Measurements from ENCODE around the gene FOXF1.

Gene FOXF1

DNA sequence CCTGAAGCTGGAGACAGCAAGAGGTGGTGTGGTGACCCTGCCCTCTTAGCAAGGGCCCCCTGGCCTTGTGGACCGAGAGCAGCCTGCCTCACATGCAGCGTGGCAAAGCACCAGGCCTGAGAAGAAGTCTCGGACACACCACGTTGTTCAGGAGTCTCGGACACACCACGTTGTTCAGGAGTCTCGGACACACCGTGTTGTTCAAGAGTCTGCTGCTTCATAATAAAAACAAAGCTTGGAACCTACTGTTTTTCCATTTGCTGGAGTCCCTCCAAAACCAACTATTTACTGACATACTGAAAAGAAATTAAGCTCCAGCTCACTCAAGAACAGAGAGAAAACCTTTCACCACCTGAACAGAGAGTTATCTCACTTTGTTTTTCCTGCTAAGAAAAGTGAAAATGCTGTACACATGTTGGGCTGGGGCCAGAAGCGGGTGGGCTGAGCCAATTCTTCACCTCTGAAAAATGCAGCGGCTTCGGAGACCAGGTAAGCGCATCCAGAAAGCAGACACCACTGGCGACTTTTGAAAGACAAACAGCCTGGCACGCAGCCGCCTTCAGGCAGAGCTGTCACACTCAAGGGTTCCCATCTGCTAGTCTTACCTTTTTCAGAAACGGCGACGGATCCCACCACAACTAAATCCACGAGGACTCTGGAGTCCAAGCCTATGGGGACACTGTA lies 35.8 kb downstream of the FOXF1 start:
- Histone ChIP-seq H3K4me1 (ENCODE audit: control insufficient read depth, low read length) (no peaks in the 10 kb centered on the region), H3K4me3 (ENCODE audit: low read length) (no peak overlapping the region), H3K27ac (ENCODE audit: low read depth, low read length) (no peak overlapping the region), H4K20me1 (ENCODE audit: control insufficient read depth, insufficient read depth, low read depth, low read length) (no peaks in the 10 kb centered on the region), H3K36me3 (ENCODE audit: control insufficient read depth, low read length) (peaks cover 37% of the 10 kb centered on the region), H3K9me3 (ENCODE audit: control insufficient read depth, insufficient read depth, low read length) (no peaks in the 10 kb centered on the region), H3K4me2 (ENCODE audit: low read length) (no peak overlapping the region), H3F3A (ENCODE audit: control insufficient read depth, insufficient read depth) (no peaks in the 10 kb centered on the region), H3K79me2 (ENCODE audit: control insufficient read depth, low read length) (no peaks in the 10 kb centered on the region), H3K27me3 (ENCODE audit: control insufficient read depth, low read length) (no peaks in the 10 kb centered on the region), H3K9me2 (replicated peaks; ENCODE audit: control insufficient read depth, low read length) (no peaks in the 10 kb centered on the region)
- TF ChIP-seq EZH2phosphoT487 (IDR thresholded peaks at IDR 0.05; ENCODE audit: borderline replicate concordance, low read length): no peak
- TF ChIP-seq, protein P1, sequence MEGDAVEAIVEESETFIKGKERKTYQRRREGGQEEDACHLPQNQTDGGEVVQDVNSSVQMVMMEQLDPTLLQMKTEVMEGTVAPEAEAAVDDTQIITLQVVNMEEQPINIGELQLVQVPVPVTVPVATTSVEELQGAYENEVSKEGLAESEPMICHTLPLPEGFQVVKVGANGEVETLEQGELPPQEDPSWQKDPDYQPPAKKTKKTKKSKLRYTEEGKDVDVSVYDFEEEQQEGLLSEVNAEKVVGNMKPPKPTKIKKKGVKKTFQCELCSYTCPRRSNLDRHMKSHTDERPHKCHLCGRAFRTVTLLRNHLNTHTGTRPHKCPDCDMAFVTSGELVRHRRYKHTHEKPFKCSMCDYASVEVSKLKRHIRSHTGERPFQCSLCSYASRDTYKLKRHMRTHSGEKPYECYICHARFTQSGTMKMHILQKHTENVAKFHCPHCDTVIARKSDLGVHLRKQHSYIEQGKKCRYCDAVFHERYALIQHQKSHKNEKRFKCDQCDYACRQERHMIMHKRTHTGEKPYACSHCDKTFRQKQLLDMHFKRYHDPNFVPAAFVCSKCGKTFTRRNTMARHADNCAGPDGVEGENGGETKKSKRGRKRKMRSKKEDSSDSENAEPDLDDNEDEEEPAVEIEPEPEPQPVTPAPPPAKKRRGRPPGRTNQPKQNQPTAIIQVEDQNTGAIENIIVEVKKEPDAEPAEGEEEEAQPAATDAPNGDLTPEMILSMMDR (IDR thresholded peaks at IDR 0.05; ENCODE audit: low read depth, low read length, poor library complexity, severe bottlenecking): no peak

DNA sequence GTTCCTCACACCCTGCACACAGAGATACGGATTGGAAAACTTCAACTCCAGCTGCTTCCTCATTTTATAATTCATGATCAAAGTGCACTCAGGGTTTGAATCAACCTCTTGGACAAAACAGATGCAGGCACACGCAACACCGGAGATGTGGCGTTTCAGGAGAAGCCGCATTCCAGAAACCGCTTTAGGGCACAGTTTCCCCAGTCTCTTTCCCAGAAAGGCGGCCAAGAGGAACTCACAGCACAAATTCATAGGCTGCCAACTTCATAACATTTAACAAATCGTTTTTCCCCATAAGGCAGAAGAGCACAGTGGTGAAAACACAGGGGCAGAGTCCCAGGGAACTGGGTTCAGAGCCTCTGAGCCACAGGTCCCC lies 36.3 kb downstream of the FOXF1 start:
- Histone ChIP-seq H3K4me2 (ENCODE audit: low read length) (no peak overlapping the region), H3K79me2 (ENCODE audit: control insufficient read depth, low read length) (no peaks in the 10 kb centered on the region), H3K4me3 (ENCODE audit: low read length) (no peak overlapping the region), H3K9me2 (replicated peaks; ENCODE audit: control insufficient read depth, low read length) (no peaks in the 10 kb centered on the region), H3K27me3 (ENCODE audit: control insufficient read depth, low read length) (no peaks in the 10 kb centered on the region), H3K4me1 (ENCODE audit: control insufficient read depth, low read length) (no peaks in the 10 kb centered on the region), H4K20me1 (ENCODE audit: control insufficient read depth, insufficient read depth, low read depth, low read length) (no peaks in the 10 kb centered on the region), H3K9me3 (ENCODE audit: control insufficient read depth, insufficient read depth, low read length) (no peaks in the 10 kb centered on the region), H3F3A (ENCODE audit: control insufficient read depth, insufficient read depth) (no peaks in the 10 kb centered on the region), H3K36me3 (ENCODE audit: control insufficient read depth, low read length) (peaks cover 36% of the 10 kb centered on the region), H3K27ac (ENCODE audit: low read depth, low read length) (no peak overlapping the region)
- TF ChIP-seq EZH2phosphoT487 (IDR thresholded peaks at IDR 0.05; ENCODE audit: borderline replicate concordance, low read length): no peak

DNA sequence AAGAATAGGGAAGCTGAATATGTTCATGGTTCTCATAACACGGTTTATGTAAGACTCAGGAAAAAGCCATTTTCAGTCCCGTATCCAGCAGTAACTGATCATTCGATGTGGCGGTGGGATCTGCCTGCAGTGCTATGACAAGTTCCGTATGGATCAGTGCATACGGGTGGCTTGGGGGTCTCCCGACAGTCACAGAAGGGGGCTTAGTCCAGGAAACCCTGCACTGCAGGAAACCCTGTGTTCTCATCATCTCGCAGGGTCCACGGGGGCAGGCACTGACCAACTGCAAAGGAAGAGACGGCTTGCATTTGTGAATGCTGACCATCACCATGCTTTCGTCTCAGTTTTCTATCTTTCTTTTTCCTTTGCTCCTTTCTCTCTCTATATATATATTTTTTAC lies 37.0 kb downstream of the FOXF1 start:
- Histone ChIP-seq H3K9me2 (replicated peaks; ENCODE audit: control insufficient read depth, low read length) (no peaks in the 10 kb centered on the region), H3F3A (ENCODE audit: control insufficient read depth, insufficient read depth) (no peaks in the 10 kb centered on the region), H3K27me3 (ENCODE audit: control insufficient read depth, low read length) (no peaks in the 10 kb centered on the region), H3K4me1 (ENCODE audit: control insufficient read depth, low read length) (no peaks in the 10 kb centered on the region), H3K27ac (ENCODE audit: low read depth, low read length) (no peak overlapping the region), H3K79me2 (ENCODE audit: control insufficient read depth, low read length) (no peaks in the 10 kb centered on the region), H3K36me3 (ENCODE audit: control insufficient read depth, low read length) (peaks cover 36% of the 10 kb centered on the region), H3K4me3 (ENCODE audit: low read length) (no peak overlapping the region), H4K20me1 (ENCODE audit: control insufficient read depth, insufficient read depth, low read depth, low read length) (no peaks in the 10 kb centered on the region), H3K4me2 (ENCODE audit: low read length) (no peak overlapping the region), H3K9me3 (ENCODE audit: control insufficient read depth, insufficient read depth, low read length) (no peaks in the 10 kb centered on the region)
- TF ChIP-seq EZH2phosphoT487 (IDR thresholded peaks at IDR 0.05; ENCODE audit: borderline replicate concordance, low read length): no peak
- TF ChIP-seq, protein P1 (IDR thresholded peaks at IDR 0.05; ENCODE audit: low read depth, low read length, poor library complexity, severe bottlenecking): no peak

DNA sequence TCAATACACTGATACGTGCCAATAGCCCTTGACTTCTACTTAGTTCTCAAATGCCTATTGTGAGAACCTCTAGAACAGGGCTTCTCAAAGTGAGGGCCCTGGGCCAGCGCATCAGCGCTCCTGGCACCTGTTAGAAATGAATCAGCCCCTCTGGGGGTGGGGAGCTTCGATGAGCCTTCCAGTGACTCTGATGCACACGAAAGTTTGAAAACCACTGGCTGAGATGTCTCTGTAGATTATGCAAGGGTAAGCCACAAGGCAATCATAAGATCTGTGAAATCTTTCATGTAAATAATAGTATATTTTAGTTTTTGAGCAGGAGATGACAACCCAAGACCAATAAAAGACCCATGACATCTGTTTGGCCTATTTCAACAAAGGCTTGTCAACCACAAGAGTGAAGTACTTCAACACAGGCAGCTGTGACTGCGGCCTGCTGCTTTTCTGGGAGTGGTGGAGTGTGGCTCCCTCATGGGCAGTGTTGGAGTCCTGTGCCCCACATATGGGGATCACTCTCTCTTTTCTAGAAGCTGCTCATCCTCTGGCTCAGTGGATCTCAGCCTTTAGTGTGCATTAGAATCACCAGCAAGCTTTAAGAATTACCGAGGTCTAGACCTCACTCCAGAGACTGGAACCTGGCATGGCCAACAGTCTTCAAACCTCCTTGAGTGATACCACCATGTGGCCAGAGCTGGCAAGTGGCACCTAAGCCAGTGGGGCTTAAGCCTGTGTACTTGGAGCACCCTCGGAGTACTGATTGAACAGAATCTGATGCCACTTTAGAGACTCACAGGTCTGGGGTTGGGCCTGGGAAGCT lies 39.0 kb downstream of the FOXF1 start:
- Histone ChIP-seq H4K20me1 (ENCODE audit: control insufficient read depth, insufficient read depth, low read depth, low read length) (no peaks in the 10 kb centered on the region), H3K27ac (ENCODE audit: low read depth, low read length) (no peak overlapping the region), H3K4me2 (ENCODE audit: low read length) (no peak overlapping the region), H3K4me3 (ENCODE audit: low read length) (no peak overlapping the region), H3K36me3 (ENCODE audit: control insufficient read depth, low read length) (peaks cover 50% of the 10 kb centered on the region), H3K9me2 (replicated peaks; ENCODE audit: control insufficient read depth, low read length) (no peaks in the 10 kb centered on the region), H3K79me2 (ENCODE audit: control insufficient read depth, low read length) (peaks cover 18% of the 10 kb centered on the region), H3K27me3 (ENCODE audit: control insufficient read depth, low read length) (no peaks in the 10 kb centered on the region), H3K9me3 (ENCODE audit: control insufficient read depth, insufficient read depth, low read length) (0 out of 2 replicates have a peak, but pooled peaks cover 3% of the 10 kb centered on the region), H3K4me1 (ENCODE audit: control insufficient read depth, low read length) (peaks cover 4% of the 10 kb centered on the region), H3F3A (ENCODE audit: control insufficient read depth, insufficient read depth) (peaks cover 3% of the 10 kb centered on the region; the same call in 1 of the 2 replicates)
- no peak for TF ChIP-seq EZH2phosphoT487 (IDR thresholded peaks at IDR 0.05; ENCODE audit: borderline replicate concordance, low read length)
- TF ChIP-seq, protein P1 (IDR thresholded peaks at IDR 0.05; ENCODE audit: low read depth, low read length, poor library complexity, severe bottlenecking): no peak
